Muscle layer of duodenum (tissue), 2 donors: ENCODE measurements around the gene EYS.

Experiments used
- H3K27ac ChIP-seq: one replicate; pipeline ENCODE4 v1.7.0; 2013; ENCODE audit warnings: mild to moderate bottlenecking, low read length
- H3K27me3 ChIP-seq: one replicate; pipeline ENCODE4 v1.7.0; 2013; ENCODE audit warnings: low read depth, mild to moderate bottlenecking, control low read depth, low read length
- H3K36me3 ChIP-seq, 2 donors: one replicate each; pipeline ENCODE4 v1.7.0; 2013; ENCODE audit warnings: low read length in 2 of 2, control low read depth in 1 of 2, mild to moderate bottlenecking in 1 of 2; ENCODE audit not compliant: insufficient read depth in 2 of 2, control insufficient read depth in 1 of 2
- H3K4me1 ChIP-seq, 2 donors: one replicate each; pipeline ENCODE4 v1.7.0; 2013; ENCODE audit warnings: low read length in 2 of 2, mild to moderate bottlenecking in 2 of 2, control low read depth in 1 of 2, moderate library complexity in 1 of 2; ENCODE audit not compliant: insufficient read depth in 2 of 2, control insufficient read depth in 1 of 2
- H3K4me3 ChIP-seq, 2 donors: one replicate each; pipeline ENCODE4 v1.7.0; 2013; ENCODE audit warnings: low read length in 2 of 2, low read depth in 1 of 2, mild to moderate bottlenecking in 1 of 2
- H3K9me3 ChIP-seq, 2 donors: one replicate each; pipeline ENCODE4 v1.7.0; 2013; ENCODE audit warnings: low read length in 2 of 2, control low read depth in 1 of 2, mild to moderate bottlenecking in 1 of 2; ENCODE audit not compliant: control insufficient read depth in 1 of 2
- donor health status: healthy.

Gene EYS

GRCh38 chr6:63928613-63929012, 1778.4 kb downstream of the EYS start:
- Histone ChIP-seq H3K27me3 (no peaks in the 10 kb centered on the region), H3K36me3 (no peaks in the 10 kb centered on the region), H3K9me3 (no peaks in the 10 kb centered on the region), H3K4me3 (no peak overlapping the region), H3K4me1 (no peaks in the 10 kb centered on the region), H3K27ac (no peak overlapping the region)

GRCh38 chr6:63926950-63927927, 1779.8 kb downstream of the EYS start:
- Histone ChIP-seq H3K27ac (no peak overlapping the region), H3K36me3 (no peaks in the 10 kb centered on the region), H3K9me3 (no peaks in the 10 kb centered on the region), H3K4me3 (no peak overlapping the region), H3K27me3 (no peaks in the 10 kb centered on the region), H3K4me1 (no peaks in the 10 kb centered on the region)

GRCh38 chr6:63926258-63926780, 1780.7 kb downstream of the EYS start:
- Histone ChIP-seq H3K9me3 (no peaks in the 10 kb centered on the region), H3K27me3 (no peaks in the 10 kb centered on the region), H3K36me3 (no peaks in the 10 kb centered on the region), H3K27ac (no peak overlapping the region), H3K4me3 (no peak overlapping the region), H3K4me1 (no peaks in the 10 kb centered on the region)

GRCh38 chr6:63923139-63923739, 1783.8 kb downstream of the EYS start:
- Histone ChIP-seq H3K27me3 (no peaks in the 10 kb centered on the region), H3K4me3 (no peak overlapping the region), H3K4me1 (no peaks in the 10 kb centered on the region), H3K36me3 (no peaks in the 10 kb centered on the region), H3K27ac (no peak overlapping the region), H3K9me3 (no peaks in the 10 kb centered on the region)

GRCh38 chr6:63919556-63920110, 1787.4 kb downstream of the EYS start:
- Histone ChIP-seq H3K4me1 (no peaks in the 10 kb centered on the region), H3K27me3 (no peaks in the 10 kb centered on the region), H3K36me3 (no peaks in the 10 kb centered on the region), H3K4me3 (no peak overlapping the region), H3K9me3 (no peaks in the 10 kb centered on the region), H3K27ac (no peak overlapping the region)

- Histone ChIP-seq H3K4me3 (no peak overlapping the region), H3K36me3 (no peaks in the 10 kb centered on the region), H3K27ac (no peak overlapping the region), H3K9me3 (no peaks in the 10 kb centered on the region), H3K4me1 (no peaks in the 10 kb centered on the region), H3K27me3 (no peaks in the 10 kb centered on the region)
Measured at GRCh38 chr6:63912887-63913286, 1794.1 kb downstream of the EYS start.

GRCh38 chr6:63910863-63911551, 1796.0 kb downstream of the EYS start:
- H3K27me3 ChIP-seq: no peaks in the 10 kb centered on the region
- no peaks in the 10 kb centered on the region for H3K4me1 ChIP-seq
- H3K27ac ChIP-seq: no peak overlapping the region
- no peak overlapping the region for H3K4me3 ChIP-seq
- H3K9me3 ChIP-seq: no peaks in the 10 kb centered on the region
- H3K36me3 ChIP-seq: no peaks in the 10 kb centered on the region

- Histone ChIP-seq H3K9me3 (no peaks in the 10 kb centered on the region), H3K36me3 (no peaks in the 10 kb centered on the region), H3K27me3 (no peaks in the 10 kb centered on the region), H3K4me1 (no peaks in the 10 kb centered on the region), H3K27ac (no peak overlapping the region), H3K4me3 (no peak overlapping the region)
Measured at GRCh38 chr6:63904650-63905248, 1802.3 kb downstream of the EYS start.

GRCh38 chr6:63899550-63899949, 1807.5 kb downstream of the EYS start:
- no peak overlapping the region for H3K4me3 ChIP-seq
- no peaks in the 10 kb centered on the region for H3K36me3 ChIP-seq
- no peaks in the 10 kb centered on the region for H3K4me1 ChIP-seq
- no peak overlapping the region for H3K27ac ChIP-seq
- no peaks in the 10 kb centered on the region for H3K9me3 ChIP-seq
- H3K27me3 ChIP-seq: no peaks in the 10 kb centered on the region

- no peak overlapping the region for H3K27ac ChIP-seq
- H3K9me3 ChIP-seq: no peaks in the 10 kb centered on the region
- no peaks in the 10 kb centered on the region for H3K36me3 ChIP-seq
- H3K4me3 ChIP-seq: no peak overlapping the region
- no peaks in the 10 kb centered on the region for H3K27me3 ChIP-seq
- no peaks in the 10 kb centered on the region for H3K4me1 ChIP-seq
Measured at GRCh38 chr6:63897952-63898351, 1809.1 kb downstream of the EYS start.
